Measurements from ENCODE around the gene SPPL3. TPM values are rescaled to one million over a fixed set of nuclear protein-coding genes. Genes with fewer than 3 reads are reported as not detected.

The SPPL3 gene
- total RNA-seq, 4 donors from 2014 or later = 16.8 to 28.7 (median 22.7) TPM

DNA sequence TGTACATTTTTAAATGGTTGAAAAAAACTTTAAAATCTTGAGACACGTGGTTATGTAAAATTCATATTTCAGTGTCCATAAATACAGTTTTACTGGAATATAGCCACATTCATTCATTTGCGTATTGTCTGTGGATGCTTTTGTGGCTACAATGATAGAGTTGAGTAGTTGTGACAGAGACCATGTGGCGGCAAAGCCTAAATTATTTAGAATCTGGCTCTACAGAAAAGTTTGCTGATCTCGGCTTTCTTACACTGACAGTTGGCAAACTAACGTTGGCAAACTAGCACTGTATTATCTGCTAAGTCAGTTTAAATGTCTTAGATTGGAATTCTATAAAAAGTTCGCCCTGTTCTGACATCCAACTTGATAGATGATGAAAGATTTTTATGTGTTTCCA is 191.5 kb downstream of the SPPL3 start:
- DNase-seq (ENCODE audit: low spot score) = no peak
- no peak for ATAC-seq (ENCODE audit: low FRiP score)
- TF ChIP-seq, protein P1, sequence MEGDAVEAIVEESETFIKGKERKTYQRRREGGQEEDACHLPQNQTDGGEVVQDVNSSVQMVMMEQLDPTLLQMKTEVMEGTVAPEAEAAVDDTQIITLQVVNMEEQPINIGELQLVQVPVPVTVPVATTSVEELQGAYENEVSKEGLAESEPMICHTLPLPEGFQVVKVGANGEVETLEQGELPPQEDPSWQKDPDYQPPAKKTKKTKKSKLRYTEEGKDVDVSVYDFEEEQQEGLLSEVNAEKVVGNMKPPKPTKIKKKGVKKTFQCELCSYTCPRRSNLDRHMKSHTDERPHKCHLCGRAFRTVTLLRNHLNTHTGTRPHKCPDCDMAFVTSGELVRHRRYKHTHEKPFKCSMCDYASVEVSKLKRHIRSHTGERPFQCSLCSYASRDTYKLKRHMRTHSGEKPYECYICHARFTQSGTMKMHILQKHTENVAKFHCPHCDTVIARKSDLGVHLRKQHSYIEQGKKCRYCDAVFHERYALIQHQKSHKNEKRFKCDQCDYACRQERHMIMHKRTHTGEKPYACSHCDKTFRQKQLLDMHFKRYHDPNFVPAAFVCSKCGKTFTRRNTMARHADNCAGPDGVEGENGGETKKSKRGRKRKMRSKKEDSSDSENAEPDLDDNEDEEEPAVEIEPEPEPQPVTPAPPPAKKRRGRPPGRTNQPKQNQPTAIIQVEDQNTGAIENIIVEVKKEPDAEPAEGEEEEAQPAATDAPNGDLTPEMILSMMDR (IDR thresholded peaks at IDR 0.05) = no peak

Other genes with a start within 250 kb of the SPPL3 start
- 100 to 1,000 TPM in 1 of 4 donors, 10 to 100 TPM in 3; 84.8 to 121 (median 91.7) TPM for gene MLEC, start 217.2 kb downstream of the SPPL3 start, total RNA-seq
- 10 to 100 TPM; 19.6 to 38.1 (median 21.8) TPM for gene UNC119B, start 193.9 kb downstream of the SPPL3 start, total RNA-seq
- 100 to 1,000 TPM in 2 of 4 donors, 10 to 100 TPM in 2; 57.4 to 147 (median 97.9) TPM for gene ACADS, start 178.5 kb downstream of the SPPL3 start, total RNA-seq
- not detected for gene HNF1A, start 74.2 kb upstream of the SPPL3 start, total RNA-seq
- 10 to 100 TPM in 3 of 4 donors, 1 to 10 TPM in 1; 7.3 to 16.0 (median 14.1) TPM for gene C12orf43, start 112.1 kb upstream of the SPPL3 start, total RNA-seq
- 1 to 10 TPM in 2 of 4 donors, under 1 TPM in 2; 0.65 to 5.6 (median 2.1) TPM for gene OASL, start 134.9 kb upstream of the SPPL3 start, total RNA-seq
- gene P2RX7, start 228.5 kb upstream of the SPPL3 start, total RNA-seq = 1 to 10 TPM; 2.4 to 8.6 (median 5.6) TPM